Natural killer cell (primary cell): Measurements from ENCODE around the gene RPS27. TPM values are rescaled to one million over a fixed set of nuclear protein-coding genes. Genes with fewer than 3 reads are reported as not detected.

ENCODE experiments used
- ATAC-seq, 3 donors: fragments of 150-1000 bp in 2 of 3; fragments of 200-7000 bp in 1 of 3; cut with Tn5 transposase; 1 replicate in 1 of 3; 2 replicates in 2 of 3; pipeline ENCODE4 v1.10.0; 2021; ENCODE audit warnings: mild to moderate bottlenecking in 2 of 3, moderate library complexity in 2 of 3
- DNase-seq, 2 donors: peaks; one replicate each; pipeline versions ENCODE4 v3.0.0 to v3.0.0-alpha.2; 2013 to 2021; ENCODE audit warnings: mixed read lengths in 1 of 2
- H3K27ac ChIP-seq: one replicate; pipeline ENCODE4 v1.5.1; 2013; ENCODE audit warnings: mild to moderate bottlenecking, low read length
- H3K27me3 ChIP-seq: one replicate; pipeline ENCODE4 v1.6.1; 2013; ENCODE audit warnings: low read length; ENCODE audit not compliant: control insufficient read depth, insufficient read depth
- H3K36me3 ChIP-seq: one replicate; pipeline ENCODE4 v1.6.1; 2013; ENCODE audit warnings: low read length; ENCODE audit not compliant: control insufficient read depth, insufficient read depth
- H3K4me1 ChIP-seq: one replicate; pipeline ENCODE4 v1.6.1; 2013; ENCODE audit warnings: low read length; ENCODE audit not compliant: control insufficient read depth, insufficient read depth
- H3K4me3 ChIP-seq: one replicate; pipeline ENCODE4 v1.5.1; 2013; ENCODE audit warnings: low read length
- H3K9me3 ChIP-seq: one replicate; pipeline ENCODE4 v1.6.1; 2013; ENCODE audit warnings: low read length; ENCODE audit not compliant: control insufficient read depth, insufficient read depth
- H3K27ac Mint-ChIP-seq, 2 donors: one replicate each; pipeline ENCODE4 v1.8.0; 2022; ENCODE audit warnings: mild to moderate bottlenecking in 2 of 2, mixed read lengths in 2 of 2, moderate library complexity in 1 of 2
- H3K27me3 Mint-ChIP-seq, 2 donors: one replicate each; pipeline ENCODE4 v1.8.0; 2022; ENCODE audit warnings: low read depth in 2 of 2, mixed read lengths in 2 of 2
- H3K36me3 Mint-ChIP-seq: one replicate; pipeline ENCODE4 v1.8.0; 2022; ENCODE audit warnings: mixed read lengths
- H3K4me1 Mint-ChIP-seq, 2 donors: one replicate each; pipeline ENCODE4 v1.8.0; 2022; ENCODE audit warnings: mixed read lengths in 2 of 2
- H3K4me3 Mint-ChIP-seq: one replicate; pipeline ENCODE4 v1.8.0; 2022; ENCODE audit warnings: mild to moderate bottlenecking, moderate library complexity, mixed read lengths
- H3K9me3 Mint-ChIP-seq, 2 donors: one replicate each; pipeline ENCODE4 v1.8.0; 2022; ENCODE audit warnings: mixed read lengths in 2 of 2
- WGBS: methylation state at CpG from one replicate; pipeline ENCODE4 v1.1.7; 2013; ENCODE audit warnings: missing lambda C conversion rate; ENCODE audit not compliant: insufficient coverage; 5-methylcytosine and 5-hydroxymethylcytosine counted together
- intact Hi-C: fragments of 100-400 bp; cut with micrococcal nuclease; formaldehyde crosslinking; loops from one replicate; pipeline ENCODE4 v1.14.2; 2022
- total RNA-seq, 4 donors: library from RNA; stranded (reverse); fragments of 120-200 nt in 1 of 4; gene quantifications; one replicate each; pipeline versions ENCODE4 v1.2.3 to v1.2.4, GENCODE V29; 2013 to 2022
- TF ChIP-seq, protein P1 (sequence below): fragments of 200-600 bp; IDR thresholded peaks from one replicate; pipeline ENCODE4 v1.8.0; 2022; ENCODE audit warnings: antibody characterized with exemption

Gene RPS27
- total RNA-seq, 3 donors from 2014 or later (not counting 1 experiment from before 2014, with no cell fraction given) = 2,073 to 2,763 (median 2,323) TPM

DNA sequence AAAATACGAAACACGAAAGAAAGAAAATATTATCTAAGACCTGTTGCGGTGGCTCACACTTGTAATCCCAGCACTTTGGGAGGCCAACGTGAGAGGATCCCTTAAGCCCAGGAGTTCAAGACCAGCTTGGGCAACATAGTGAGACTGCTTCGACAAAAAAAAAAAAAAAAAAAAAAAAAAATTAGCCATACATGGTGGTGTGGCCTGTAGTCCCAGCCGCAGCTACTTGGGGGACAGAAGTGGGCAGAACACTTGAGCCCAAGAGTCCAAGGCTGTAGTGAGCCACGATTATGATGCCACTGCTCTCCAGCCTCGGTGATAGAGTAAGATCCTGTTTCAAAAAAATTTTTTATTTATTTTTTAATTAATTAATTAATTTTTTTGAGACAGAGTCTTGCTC lies 2.9 kb upstream of the RPS27 start:
- Mint-ChIP-seq H3K36me3 (peaks cover 13% of the 10 kb centered on the region), H3K27ac (peak overlapping the region; percentile 35 to 86), H3K27me3 (peaks cover 18 to 21% of the 10 kb centered on the region in 2 donors), H3K4me1 (peaks cover 39 to 44% of the 10 kb centered on the region in 2 donors), H3K9me3 (no peaks in the 10 kb centered on the region), H3K4me3 (no peak overlapping the region)
- H3K4me3 ChIP-seq = no peak overlapping the region
- WGBS = 93% methylated on average over 7 of the region's 8 CpGs
- peaks cover 6% of the 10 kb centered on the region for H3K27me3 ChIP-seq
- DNase-seq = no peak
- TF ChIP-seq, protein P1, sequence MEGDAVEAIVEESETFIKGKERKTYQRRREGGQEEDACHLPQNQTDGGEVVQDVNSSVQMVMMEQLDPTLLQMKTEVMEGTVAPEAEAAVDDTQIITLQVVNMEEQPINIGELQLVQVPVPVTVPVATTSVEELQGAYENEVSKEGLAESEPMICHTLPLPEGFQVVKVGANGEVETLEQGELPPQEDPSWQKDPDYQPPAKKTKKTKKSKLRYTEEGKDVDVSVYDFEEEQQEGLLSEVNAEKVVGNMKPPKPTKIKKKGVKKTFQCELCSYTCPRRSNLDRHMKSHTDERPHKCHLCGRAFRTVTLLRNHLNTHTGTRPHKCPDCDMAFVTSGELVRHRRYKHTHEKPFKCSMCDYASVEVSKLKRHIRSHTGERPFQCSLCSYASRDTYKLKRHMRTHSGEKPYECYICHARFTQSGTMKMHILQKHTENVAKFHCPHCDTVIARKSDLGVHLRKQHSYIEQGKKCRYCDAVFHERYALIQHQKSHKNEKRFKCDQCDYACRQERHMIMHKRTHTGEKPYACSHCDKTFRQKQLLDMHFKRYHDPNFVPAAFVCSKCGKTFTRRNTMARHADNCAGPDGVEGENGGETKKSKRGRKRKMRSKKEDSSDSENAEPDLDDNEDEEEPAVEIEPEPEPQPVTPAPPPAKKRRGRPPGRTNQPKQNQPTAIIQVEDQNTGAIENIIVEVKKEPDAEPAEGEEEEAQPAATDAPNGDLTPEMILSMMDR = no peak
- intact Hi-C loops = loop anchor here (2.0 to 5.0 kb wide), 2 partner anchors 317 to 475 kb away; partner anchors contain the start of gene ILF2
- H3K36me3 ChIP-seq = peaks cover 10% of the 10 kb centered on the region
- peaks cover 37% of the 10 kb centered on the region for H3K4me1 ChIP-seq
- no peak overlapping the region for H3K27ac ChIP-seq
- H3K9me3 ChIP-seq = no peaks in the 10 kb centered on the region
- ATAC-seq = no peak

- no peaks in the 10 kb centered on the region for H3K9me3 ChIP-seq
- Mint-ChIP-seq H3K36me3 (peaks cover 24% of the 10 kb centered on the region), H3K27me3 (peaks cover 0 to 3% of the 10 kb centered on the region in 2 donors), H3K4me3 (peak overlapping the region; percentile 94), H3K9me3 (no peaks in the 10 kb centered on the region), H3K27ac (peak overlapping the region; percentile 98 to 99), H3K4me1 (peaks cover 45 to 47% of the 10 kb centered on the region in 2 donors)
- TF ChIP-seq, protein P1 = no peak
- H3K27ac ChIP-seq = peak overlapping the region; percentile 95
- H3K4me3 ChIP-seq = peak overlapping the region; percentile 84
- intact Hi-C loops = loop anchor here (2.0 to 5.0 kb wide), 3 partner anchors 14 to 359 kb away; partner anchors contain the start of genes CHTOP, GATAD2B and JTB
- H3K36me3 ChIP-seq = peaks cover 30% of the 10 kb centered on the region
- no peak for ATAC-seq
- no peak for DNase-seq
- 15% methylated on average over 6 of the region's 9 CpGs for WGBS
- H3K4me1 ChIP-seq = peaks cover 37% of the 10 kb centered on the region
- no peaks in the 10 kb centered on the region for H3K27me3 ChIP-seq
Measured at GRCh38 chr1:153991151-153991630, 629 bp downstream of the RPS27 start.

GRCh38 chr1:153991806-153992205 lies 1.2 kb downstream of the RPS27 start:
- ATAC-seq (no peak), DNase-seq (no peak)
- H3K9me3 ChIP-seq = no peaks in the 10 kb centered on the region
- no peaks in the 10 kb centered on the region for H3K27me3 ChIP-seq
- TF ChIP-seq, protein P1 = no peak
- Mint-ChIP-seq H3K36me3 (peaks cover 24% of the 10 kb centered on the region), H3K4me3 (peak overlapping the region; percentile 94), H3K9me3 (no peaks in the 10 kb centered on the region), H3K4me1 (peaks cover 39 to 41% of the 10 kb centered on the region in 2 donors), H3K27me3 (no peaks in the 10 kb centered on the region), H3K27ac (peak overlapping the region; percentile 98 to 99)
- H3K4me3 ChIP-seq = peak overlapping the region; percentile 84
- intact Hi-C loops = loop anchor here (2.0 to 5.0 kb wide), 3 partner anchors 15 to 360 kb away; partner anchors contain the start of genes CHTOP, GATAD2B and JTB
- H3K4me1 ChIP-seq = peaks cover 36% of the 10 kb centered on the region
- H3K27ac ChIP-seq = peak overlapping the region; percentile 95
- H3K36me3 ChIP-seq = peaks cover 30% of the 10 kb centered on the region
- 73% methylated on average over 2 of the region's 2 CpGs for WGBS

DNA sequence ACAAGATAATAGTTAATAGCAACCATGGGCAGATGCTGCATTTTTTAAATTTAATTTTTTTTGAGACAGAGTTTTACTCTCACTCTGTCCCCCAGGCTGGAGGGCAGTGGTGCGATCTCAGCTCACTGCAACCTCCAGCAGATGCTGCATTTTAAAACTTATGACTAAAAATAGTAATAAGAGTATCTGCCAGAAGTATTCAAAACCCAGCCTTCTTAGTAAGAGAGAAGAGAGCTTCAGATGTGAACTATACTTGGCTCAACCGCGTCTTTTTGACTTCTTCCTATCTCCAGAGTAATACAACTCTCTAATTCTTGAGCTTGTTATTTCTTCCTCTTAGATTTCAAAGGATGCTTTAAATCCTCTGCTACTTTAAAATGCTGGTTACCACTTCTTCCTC lies 4.6 kb downstream of the RPS27 start:
- intact Hi-C loops = no loop called here

More for the DNA sequence above, 4.6 kb downstream of the RPS27 start:
- H3K36me3 ChIP-seq = peaks cover 30% of the 10 kb centered on the region
- no peak overlapping the region for H3K4me3 ChIP-seq
- Mint-ChIP-seq H3K27me3 (no peaks in the 10 kb centered on the region), H3K9me3 (no peaks in the 10 kb centered on the region), H3K36me3 (peaks cover 24% of the 10 kb centered on the region), H3K4me1 (peaks cover 32% of the 10 kb centered on the region in 2 donors), H3K27ac (peak overlapping the region; percentile 70 to 77), H3K4me3 (peak overlapping the region; percentile 26)
- WGBS = 100% methylated on average over 2 of the region's 3 CpGs
- ATAC-seq (no peak), DNase-seq (no peak)
- H3K27ac ChIP-seq = no peak overlapping the region
- H3K4me1 ChIP-seq = peaks cover 28% of the 10 kb centered on the region
- no peaks in the 10 kb centered on the region for H3K27me3 ChIP-seq
- no peaks in the 10 kb centered on the region for H3K9me3 ChIP-seq
- TF ChIP-seq, protein P1 = no peak
